ENCODE measurements around the gene PGM1. TPM values are rescaled to one million over a fixed set of nuclear protein-coding genes. Genes with fewer than 3 reads are reported as not detected.

The PGM1 gene
- total RNA-seq, 1 experiment from 2014 or later = 124 TPM

DNA sequence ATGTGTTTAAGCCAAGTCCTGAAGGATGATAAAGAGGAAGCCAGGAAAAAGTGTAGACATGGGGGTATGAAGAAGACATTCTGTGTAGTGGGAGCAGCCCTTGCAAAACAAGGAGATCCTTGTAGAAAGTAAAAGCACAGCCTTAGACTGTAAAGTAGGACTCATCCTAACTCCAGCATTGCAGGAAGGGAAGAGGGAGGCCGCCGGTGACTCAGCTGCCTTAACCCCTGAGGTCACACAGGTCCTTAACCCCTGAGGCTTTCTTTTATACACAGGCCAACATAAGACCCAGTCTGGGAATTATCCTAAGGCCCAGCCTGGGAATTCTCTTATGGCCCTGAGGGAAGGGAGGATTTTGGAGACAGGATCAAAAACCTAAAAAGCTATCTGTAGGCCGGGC, 18.0 kb downstream of the PGM1 start:
- Histone ChIP-seq H3K79me2 (ENCODE audit: low read length) (peaks cover 24% of the 10 kb centered on the region), H3K27me3 (ENCODE audit: low read length) (no peaks in the 10 kb centered on the region), H3K27ac (ENCODE audit: low read length) (no peak overlapping the region), H2AFZ (ENCODE audit: low read length) (no peak overlapping the region), H3K9ac (ENCODE audit: low read length) (no peak overlapping the region), H4K20me1 (ENCODE audit: low read length) (no peaks in the 10 kb centered on the region), H3K4me1 (ENCODE audit: insufficient read depth, low read length) (peaks cover 17% of the 10 kb centered on the region; the same call in 1 of the 2 replicates), H3K36me3 (ENCODE audit: low read depth, low read length) (no peaks in the 10 kb centered on the region), H3F3A (ENCODE audit: low read length, unreplicated experiment) (no peaks in the 10 kb centered on the region), H3K4me2 (ENCODE audit: low read length) (no peak overlapping the region), H3K4me3 (ENCODE audit: low read length) (no peak overlapping the region), H3K9me3 (ENCODE audit: low read length) (no peaks in the 10 kb centered on the region), H3K9me2 (replicated peaks; ENCODE audit: low read length) (no peaks in the 10 kb centered on the region)
- ATAC-seq (peak; percentile 12; the same call in 1 of the 2 replicates), DNase-seq (no peak)
- intact Hi-C loops (cut with micrococcal nuclease) = loop anchor here (10.0 kb wide), 1 partner anchor 304 kb away; no protein-coding TSS in a partner anchor
- ChIA-PET CTCF (interaction anchor here (1.0 kb wide), 1 partner anchor 631 kb away, joined by 3 read pairs; no protein-coding TSS in a partner anchor), POLR2A (ENCODE audit: unreplicated experiment) (no interaction called here)
- TF ChIP-seq EZH2 (IDR thresholded peaks at IDR 0.05; ENCODE audit: low read length, unreplicated experiment) (no peak), EZH2phosphoT487 (IDR thresholded peaks at IDR 0.05; ENCODE audit: borderline replicate concordance, low read length) (no peak)
- TF ChIP-seq, protein P1, sequence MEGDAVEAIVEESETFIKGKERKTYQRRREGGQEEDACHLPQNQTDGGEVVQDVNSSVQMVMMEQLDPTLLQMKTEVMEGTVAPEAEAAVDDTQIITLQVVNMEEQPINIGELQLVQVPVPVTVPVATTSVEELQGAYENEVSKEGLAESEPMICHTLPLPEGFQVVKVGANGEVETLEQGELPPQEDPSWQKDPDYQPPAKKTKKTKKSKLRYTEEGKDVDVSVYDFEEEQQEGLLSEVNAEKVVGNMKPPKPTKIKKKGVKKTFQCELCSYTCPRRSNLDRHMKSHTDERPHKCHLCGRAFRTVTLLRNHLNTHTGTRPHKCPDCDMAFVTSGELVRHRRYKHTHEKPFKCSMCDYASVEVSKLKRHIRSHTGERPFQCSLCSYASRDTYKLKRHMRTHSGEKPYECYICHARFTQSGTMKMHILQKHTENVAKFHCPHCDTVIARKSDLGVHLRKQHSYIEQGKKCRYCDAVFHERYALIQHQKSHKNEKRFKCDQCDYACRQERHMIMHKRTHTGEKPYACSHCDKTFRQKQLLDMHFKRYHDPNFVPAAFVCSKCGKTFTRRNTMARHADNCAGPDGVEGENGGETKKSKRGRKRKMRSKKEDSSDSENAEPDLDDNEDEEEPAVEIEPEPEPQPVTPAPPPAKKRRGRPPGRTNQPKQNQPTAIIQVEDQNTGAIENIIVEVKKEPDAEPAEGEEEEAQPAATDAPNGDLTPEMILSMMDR (conservative IDR thresholded peaks at IDR 0.05; ENCODE audit: low read depth, low read length) = no peak
- BruUV-seq (replicated peaks) = no TSS peak

DNA sequence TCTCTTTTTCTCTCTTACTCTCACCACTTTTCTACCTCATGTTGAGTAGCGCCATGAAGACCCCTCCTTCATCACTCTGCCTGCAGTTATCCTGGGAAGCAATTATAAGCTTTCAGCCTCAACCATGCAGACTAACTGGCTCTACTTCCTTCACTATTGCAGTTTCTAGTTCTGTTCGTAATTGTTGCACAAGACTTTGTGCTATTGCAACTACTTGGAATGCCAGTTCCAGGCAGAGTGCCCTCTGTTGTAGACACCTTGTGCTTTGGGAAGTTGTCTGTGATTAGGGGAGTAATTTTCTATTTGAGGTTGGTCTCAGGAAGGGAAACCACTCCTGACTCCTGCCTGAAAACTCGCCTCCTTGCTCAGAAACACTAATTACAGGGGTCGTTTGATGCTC, 19.4 kb downstream of the PGM1 start:
- DNase-seq = no peak
- no peak for ATAC-seq
- CTCF ChIA-PET = no interaction called here

DNA sequence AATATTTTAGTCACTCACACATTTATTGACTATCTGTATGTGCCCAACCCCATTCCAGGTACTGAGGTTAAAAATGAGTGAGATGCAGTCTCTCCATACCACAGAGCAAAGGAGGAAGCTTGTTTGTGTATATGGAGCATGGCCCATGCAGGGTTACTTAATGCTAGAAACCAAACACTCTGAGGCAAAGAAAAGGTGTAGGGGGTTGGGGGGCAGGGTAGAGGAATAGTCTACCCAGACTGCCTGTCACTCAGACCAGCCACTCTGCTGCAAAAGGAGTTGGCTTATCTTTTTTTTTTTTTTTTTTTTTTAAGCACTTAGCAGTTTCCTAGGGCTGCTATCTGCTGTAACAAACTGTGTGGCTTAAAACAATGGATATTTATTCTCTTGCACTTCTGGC, 19.8 kb downstream of the PGM1 start:
- Histone ChIP-seq H3K79me2 (ENCODE audit: low read length) (peaks cover 26% of the 10 kb centered on the region), H3K4me2 (ENCODE audit: low read length) (no peak overlapping the region), H3K9me3 (ENCODE audit: low read length) (no peaks in the 10 kb centered on the region), H3K9ac (ENCODE audit: low read length) (no peak overlapping the region), H3K9me2 (replicated peaks; ENCODE audit: low read length) (no peaks in the 10 kb centered on the region), H3K36me3 (ENCODE audit: low read depth, low read length) (no peaks in the 10 kb centered on the region), H2AFZ (ENCODE audit: low read length) (no peak overlapping the region), H3K4me1 (ENCODE audit: insufficient read depth, low read length) (peaks cover 9% of the 10 kb centered on the region; the same call in 1 of the 2 replicates), H3F3A (ENCODE audit: low read length, unreplicated experiment) (no peaks in the 10 kb centered on the region), H4K20me1 (ENCODE audit: low read length) (no peaks in the 10 kb centered on the region), H3K27me3 (ENCODE audit: low read length) (no peaks in the 10 kb centered on the region), H3K4me3 (ENCODE audit: low read length) (no peak overlapping the region), H3K27ac (ENCODE audit: low read length) (no peak overlapping the region)
- BruUV-seq (replicated peaks) = no TSS peak
- intact Hi-C loops (cut with micrococcal nuclease) = loop anchor here (10.0 kb wide), 1 partner anchor 302 kb away; no protein-coding TSS in a partner anchor
- TF ChIP-seq, protein P1 (conservative IDR thresholded peaks at IDR 0.05; ENCODE audit: low read depth, low read length) = no peak
- TF ChIP-seq EZH2phosphoT487 (IDR thresholded peaks at IDR 0.05; ENCODE audit: borderline replicate concordance, low read length) (no peak), EZH2 (IDR thresholded peaks at IDR 0.05; ENCODE audit: low read length, unreplicated experiment) (no peak)
- POLR2A ChIA-PET (ENCODE audit: unreplicated experiment) = no interaction called here
- DNase-seq = no peak
- CTCF ChIA-PET = no interaction called here
- ATAC-seq = no peak

More for the DNA sequence above, 19.4 kb downstream of the PGM1 start:
- Histone ChIP-seq H3K79me2 (ENCODE audit: low read length) (peaks cover 26% of the 10 kb centered on the region), H3K4me2 (ENCODE audit: low read length) (no peak overlapping the region), H2AFZ (ENCODE audit: low read length) (no peak overlapping the region), H4K20me1 (ENCODE audit: low read length) (no peaks in the 10 kb centered on the region), H3F3A (ENCODE audit: low read length, unreplicated experiment) (no peaks in the 10 kb centered on the region), H3K4me1 (ENCODE audit: insufficient read depth, low read length) (peaks cover 9% of the 10 kb centered on the region; the same call in 1 of the 2 replicates), H3K27me3 (ENCODE audit: low read length) (no peaks in the 10 kb centered on the region), H3K27ac (ENCODE audit: low read length) (no peak overlapping the region), H3K9ac (ENCODE audit: low read length) (no peak overlapping the region), H3K9me2 (replicated peaks; ENCODE audit: low read length) (no peaks in the 10 kb centered on the region), H3K9me3 (ENCODE audit: low read length) (no peaks in the 10 kb centered on the region), H3K4me3 (ENCODE audit: low read length) (no peak overlapping the region), H3K36me3 (ENCODE audit: low read depth, low read length) (no peaks in the 10 kb centered on the region)
- intact Hi-C loops (cut with micrococcal nuclease) = loop anchor here (10.0 kb wide), 1 partner anchor 302 kb away; no protein-coding TSS in a partner anchor
- TF ChIP-seq EZH2phosphoT487 (IDR thresholded peaks at IDR 0.05; ENCODE audit: borderline replicate concordance, low read length) (no peak), EZH2 (IDR thresholded peaks at IDR 0.05; ENCODE audit: low read length, unreplicated experiment) (no peak)
- TF ChIP-seq, protein P1 (conservative IDR thresholded peaks at IDR 0.05; ENCODE audit: low read depth, low read length) = no peak
- POLR2A ChIA-PET (ENCODE audit: unreplicated experiment) = no interaction called here
- no TSS peak for BruUV-seq (replicated peaks)

Measured in PC-3 (cell line).